ENCODE data around the gene DAGLA.
"Not testable (repeated sequence)": the region's sequence is repeated elsewhere in the genome, so short reads cannot be mapped to it uniquely, and the experiment has no call there.

DAGLA gene

GRCh38 chr11:61654397-61654829 is 25.8 kb upstream of the DAGLA start:
- Histone ChIP-seq H3K9ac (ENCODE audit: low read depth, low read length) (no peak overlapping the region), H3K36me3 (ENCODE audit: insufficient read depth, low read length) (no peaks in the 10 kb centered on the region), H3K9me3 (ENCODE audit: control insufficient read depth, insufficient read depth, low read length) (no peaks in the 10 kb centered on the region), H3K4me1 (ENCODE audit: insufficient read depth, low read length) (peaks cover 36% of the 10 kb centered on the region)

GRCh38 chr11:61655266-61656159 is 24.7 kb upstream of the DAGLA start:
- H3K4me1 ChIP-seq (ENCODE audit: insufficient read depth, low read length) = peaks cover 40% of the 10 kb centered on the region
- not testable (repeated sequence) for H3K9ac ChIP-seq (ENCODE audit: low read depth, low read length); H3K36me3 ChIP-seq (ENCODE audit: insufficient read depth, low read length); H3K9me3 ChIP-seq (ENCODE audit: control insufficient read depth, insufficient read depth, low read length)

- H3K4me1 ChIP-seq (ENCODE audit: insufficient read depth, low read length) = peaks cover 37% of the 10 kb centered on the region
- H3K9me3 ChIP-seq (ENCODE audit: control insufficient read depth, insufficient read depth, low read length) = no peaks in the 10 kb centered on the region
- no peak overlapping the region for H3K9ac ChIP-seq (ENCODE audit: low read depth, low read length)
- H3K36me3 ChIP-seq (ENCODE audit: insufficient read depth, low read length) = no peaks in the 10 kb centered on the region
These were observed 23.7 kb upstream of the DAGLA start for GRCh38 chr11:61656347-61657077.

- Histone ChIP-seq H3K4me1 (ENCODE audit: insufficient read depth, low read length) (peaks cover 37% of the 10 kb centered on the region), H3K9ac (ENCODE audit: low read depth, low read length) (no peak overlapping the region), H3K9me3 (ENCODE audit: control insufficient read depth, insufficient read depth, low read length) (no peaks in the 10 kb centered on the region), H3K36me3 (ENCODE audit: insufficient read depth, low read length) (no peaks in the 10 kb centered on the region)
These were observed 22.5 kb upstream of the DAGLA start for GRCh38 chr11:61657566-61658290.

- Histone ChIP-seq H3K9me3 (ENCODE audit: control insufficient read depth, insufficient read depth, low read length) (no peaks in the 10 kb centered on the region), H3K4me1 (ENCODE audit: insufficient read depth, low read length) (peaks cover 32% of the 10 kb centered on the region), H3K9ac (ENCODE audit: low read depth, low read length) (no peak overlapping the region), H3K36me3 (ENCODE audit: insufficient read depth, low read length) (no peaks in the 10 kb centered on the region)
These were observed 20.6 kb upstream of the DAGLA start for GRCh38 chr11:61659413-61660196.

- H3K9me3 ChIP-seq (ENCODE audit: control insufficient read depth, insufficient read depth, low read length); H3K9ac ChIP-seq (ENCODE audit: low read depth, low read length); H3K36me3 ChIP-seq (ENCODE audit: insufficient read depth, low read length): not testable (repeated sequence)
- H3K4me1 ChIP-seq (ENCODE audit: insufficient read depth, low read length) = peaks cover 23% of the 10 kb centered on the region
These were observed 19.2 kb upstream of the DAGLA start for GRCh38 chr11:61660997-61661396.

GRCh38 chr11:61666684-61667297 is 13.4 kb upstream of the DAGLA start:
- Histone ChIP-seq H3K4me1 (ENCODE audit: insufficient read depth, low read length) (peaks cover 12% of the 10 kb centered on the region; the same call in 1 of the 2 replicates), H3K36me3 (ENCODE audit: insufficient read depth, low read length) (no peaks in the 10 kb centered on the region), H3K9me3 (ENCODE audit: control insufficient read depth, insufficient read depth, low read length) (no peaks in the 10 kb centered on the region), H3K9ac (ENCODE audit: low read depth, low read length) (no peak overlapping the region)

- peaks cover 12% of the 10 kb centered on the region; the same call in 1 of the 2 replicates for H3K4me1 ChIP-seq (ENCODE audit: insufficient read depth, low read length)
- no peaks in the 10 kb centered on the region for H3K9me3 ChIP-seq (ENCODE audit: control insufficient read depth, insufficient read depth, low read length)
- H3K9ac ChIP-seq (ENCODE audit: low read depth, low read length) = no peak overlapping the region
- H3K36me3 ChIP-seq (ENCODE audit: insufficient read depth, low read length) = no peaks in the 10 kb centered on the region
These were observed 12.4 kb upstream of the DAGLA start for GRCh38 chr11:61667684-61668305.

- Histone ChIP-seq H3K9me3 (ENCODE audit: control insufficient read depth, insufficient read depth, low read length) (no peaks in the 10 kb centered on the region), H3K36me3 (ENCODE audit: insufficient read depth, low read length) (no peaks in the 10 kb centered on the region), H3K9ac (ENCODE audit: low read depth, low read length) (no peak overlapping the region), H3K4me1 (ENCODE audit: insufficient read depth, low read length) (peaks cover 12% of the 10 kb centered on the region; the same call in 1 of the 2 replicates)
These were observed 10.8 kb upstream of the DAGLA start for GRCh38 chr11:61669417-61669816.

GRCh38 chr11:61670626-61671025 is 9.6 kb upstream of the DAGLA start:
- no peaks in the 10 kb centered on the region for H3K36me3 ChIP-seq (ENCODE audit: insufficient read depth, low read length)
- no peaks in the 10 kb centered on the region for H3K9me3 ChIP-seq (ENCODE audit: control insufficient read depth, insufficient read depth, low read length)
- H3K9ac ChIP-seq (ENCODE audit: low read depth, low read length) = no peak overlapping the region
- H3K4me1 ChIP-seq (ENCODE audit: insufficient read depth, low read length) = peaks cover 12% of the 10 kb centered on the region; the same call in 1 of the 2 replicates

- H3K9me3 ChIP-seq (ENCODE audit: control insufficient read depth, insufficient read depth, low read length) = no peaks in the 10 kb centered on the region
- H3K4me1 ChIP-seq (ENCODE audit: insufficient read depth, low read length) = peaks cover 16% of the 10 kb centered on the region; the same call in 1 of the 2 replicates
- no peaks in the 10 kb centered on the region for H3K36me3 ChIP-seq (ENCODE audit: insufficient read depth, low read length)
- no peak overlapping the region for H3K9ac ChIP-seq (ENCODE audit: low read depth, low read length)
These were observed 8.7 kb upstream of the DAGLA start for GRCh38 chr11:61671527-61671926.

- H3K9ac ChIP-seq (ENCODE audit: low read depth, low read length); H3K9me3 ChIP-seq (ENCODE audit: control insufficient read depth, insufficient read depth, low read length); H3K36me3 ChIP-seq (ENCODE audit: insufficient read depth, low read length); H3K4me1 ChIP-seq (ENCODE audit: insufficient read depth, low read length): not testable (repeated sequence)
These were observed 6.2 kb upstream of the DAGLA start for GRCh38 chr11:61673946-61674467.

- Histone ChIP-seq H3K36me3 (ENCODE audit: insufficient read depth, low read length) (no peaks in the 10 kb centered on the region), H3K4me1 (ENCODE audit: insufficient read depth, low read length) (peaks cover 13% of the 10 kb centered on the region; the same call in 1 of the 2 replicates), H3K9ac (ENCODE audit: low read depth, low read length) (no peak overlapping the region), H3K9me3 (ENCODE audit: control insufficient read depth, insufficient read depth, low read length) (no peaks in the 10 kb centered on the region)
These were observed 4.4 kb upstream of the DAGLA start for GRCh38 chr11:61675826-61676225.
